IPS DF 6.9 (cell line): Measurements from ENCODE around the gene HYAL4.
"Not testable (repeated sequence)": the region's sequence is repeated elsewhere in the genome, so short reads cannot be mapped to it uniquely, and the experiment has no call there.

Experiments
- DNase-seq: peaks from one replicate; pipeline ENCODE4 v3.0.0-alpha.2; 2013; ENCODE audit warnings: low read depth, low spot score
- H3K27ac ChIP-seq: one replicate; pipeline ENCODE4 v1.5.1; 2013; ENCODE audit warnings: low read length, control low read depth
- H3K27me3 ChIP-seq: 2 replicates; pipeline ENCODE4 v1.6.1; 2013; ENCODE audit warnings: mild to moderate bottlenecking, low read length; ENCODE audit not compliant: control insufficient read depth, insufficient read depth
- H3K36me3 ChIP-seq: 2 replicates; pipeline ENCODE4 v1.6.1; 2013; ENCODE audit warnings: low read length; ENCODE audit not compliant: control insufficient read depth, insufficient read depth
- H3K4me1 ChIP-seq: 2 replicates; pipeline ENCODE4 v1.6.1; 2013; ENCODE audit warnings: low read length; ENCODE audit not compliant: control insufficient read depth, insufficient read depth
- H3K4me3 ChIP-seq: 2 replicates; pipeline ENCODE4 v1.5.1; 2013; ENCODE audit warnings: mild to moderate bottlenecking, low read length
- H3K9me3 ChIP-seq: 2 replicates; pipeline ENCODE4 v1.6.1; 2013; ENCODE audit warnings: low read length, inconsistent platforms; ENCODE audit not compliant: control insufficient read depth, insufficient read depth
- WGBS: extraction: QIAGEN DNeasy Blood & Tissue Kit; methylation state at CpG from one replicate; pipeline ENCODE4 v1.1.7; 2013; ENCODE audit warnings: mixed read lengths, missing lambda C conversion rate; ENCODE audit not compliant: insufficient read length, insufficient coverage; 5-methylcytosine and 5-hydroxymethylcytosine counted together

HYAL4 gene

DNA sequence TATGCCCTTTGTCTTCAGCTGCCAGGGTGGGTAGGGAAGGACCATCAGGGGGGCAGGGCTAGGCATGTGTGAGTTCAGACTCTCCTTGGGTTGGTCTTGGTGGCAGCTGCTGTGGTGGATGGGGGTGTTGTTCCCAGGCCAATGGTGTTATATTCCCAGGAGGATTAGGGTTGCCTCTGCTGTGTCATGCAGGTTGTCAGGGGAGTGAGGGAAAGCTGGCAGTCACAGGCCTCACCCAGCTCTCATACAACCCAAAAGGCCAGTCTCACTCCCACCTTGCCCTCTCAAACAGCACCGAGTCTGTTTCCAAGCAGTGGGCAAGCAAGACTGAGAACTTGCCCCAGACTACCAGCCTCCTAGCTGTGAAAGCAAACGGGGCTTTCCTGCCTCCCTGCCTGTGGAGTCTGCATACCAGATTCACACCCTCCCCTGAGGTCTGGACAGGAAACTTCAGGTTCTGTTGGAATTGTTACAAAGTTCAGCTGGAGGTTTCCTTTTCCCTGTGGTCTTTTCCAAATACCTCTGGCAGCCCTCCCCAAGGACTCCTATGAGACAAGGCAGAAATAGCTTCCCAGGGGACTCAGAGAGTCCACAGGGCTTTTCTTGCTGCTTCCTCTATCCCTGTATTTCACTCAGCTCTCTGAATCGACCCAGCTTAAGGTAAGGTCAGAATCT is 1.4 kb downstream of the HYAL4 start:
- no CpG with 5 or more reads among the region's 3 CpGs for WGBS
- no peak overlapping the region for H3K27ac ChIP-seq
- H3K27me3 ChIP-seq = no peaks in the 10 kb centered on the region
- no peaks in the 10 kb centered on the region for H3K36me3 ChIP-seq
- no peak overlapping the region for H3K4me3 ChIP-seq
- no peaks in the 10 kb centered on the region for H3K4me1 ChIP-seq
- DNase-seq = no peak
- no peaks in the 10 kb centered on the region for H3K9me3 ChIP-seq

DNA sequence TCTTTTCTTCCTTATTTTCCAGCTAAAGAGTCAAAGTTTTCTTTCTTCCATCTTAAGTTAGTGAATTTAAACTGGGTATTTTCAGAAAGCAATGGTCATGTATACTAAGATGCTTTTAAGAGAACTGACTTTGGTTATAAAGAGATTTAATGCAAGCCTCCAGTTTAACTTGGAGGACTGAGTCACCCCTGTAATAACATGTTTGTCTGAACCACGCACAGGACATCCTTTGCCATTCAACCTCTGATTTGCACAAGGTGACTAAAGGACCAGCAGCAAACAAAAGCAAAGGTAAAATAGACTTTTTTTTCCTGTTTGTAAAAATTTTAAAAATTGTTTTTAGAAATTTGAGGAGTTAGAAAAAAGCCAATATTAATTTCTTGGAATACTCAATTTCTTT is 2.9 kb downstream of the HYAL4 start:
- H3K27me3 ChIP-seq = no peaks in the 10 kb centered on the region
- H3K27ac ChIP-seq = no peak overlapping the region
- no peaks in the 10 kb centered on the region for H3K36me3 ChIP-seq
- H3K4me3 ChIP-seq = no peak overlapping the region
- H3K4me1 ChIP-seq = no peaks in the 10 kb centered on the region
- no CpG with 5 or more reads among the region's 1 CpG for WGBS
- DNase-seq = no peak
- no peaks in the 10 kb centered on the region for H3K9me3 ChIP-seq

DNA sequence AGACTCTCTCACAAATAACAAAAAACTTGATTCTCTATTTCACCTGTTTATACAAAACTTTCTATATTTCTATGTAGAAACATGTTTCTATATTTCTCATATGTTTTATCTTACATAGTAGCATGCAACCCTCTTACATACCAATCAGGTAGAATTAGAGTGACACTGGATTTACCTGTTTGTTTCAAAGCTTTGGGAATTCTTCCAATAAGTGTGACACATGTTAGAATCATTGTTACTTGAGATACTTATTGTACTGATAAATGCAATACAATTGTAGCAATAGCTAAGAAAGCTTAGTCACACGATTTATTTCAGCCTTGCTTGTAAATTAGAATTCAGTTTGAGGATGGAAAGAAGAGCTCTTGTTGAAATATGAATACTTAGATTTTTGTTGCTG is 4.9 kb downstream of the HYAL4 start:
- Histone ChIP-seq H3K36me3 (no peaks in the 10 kb centered on the region), H3K4me3 (no peak overlapping the region), H3K9me3 (no peaks in the 10 kb centered on the region), H3K4me1 (no peaks in the 10 kb centered on the region), H3K27me3 (no peaks in the 10 kb centered on the region), H3K27ac (no peak overlapping the region)
- no peak for DNase-seq
- no CpG with 5 or more reads among the region's 1 CpG for WGBS

DNA sequence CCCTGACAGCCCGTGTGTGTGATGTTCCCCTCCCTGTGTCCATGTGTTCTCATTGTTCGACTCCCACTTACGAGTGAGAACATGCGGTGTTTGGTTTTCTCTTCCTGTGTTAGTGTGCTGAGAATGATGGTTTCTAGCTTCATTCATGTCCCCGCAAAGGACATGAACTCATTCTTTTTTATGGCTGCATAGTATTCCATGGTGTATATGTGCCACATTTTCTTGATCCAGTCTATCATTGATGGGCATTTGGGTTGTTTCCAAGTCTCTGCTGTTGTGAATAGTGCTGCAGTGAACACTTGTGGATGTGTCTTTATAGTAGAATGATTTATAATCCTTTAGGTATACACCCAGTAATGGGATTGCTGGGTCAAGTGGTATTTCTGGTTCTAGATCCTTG is 6.4 kb downstream of the HYAL4 start:
- not testable (repeated sequence) for H3K36me3 ChIP-seq, H3K27ac ChIP-seq, DNase-seq, H3K9me3 ChIP-seq, H3K27me3 ChIP-seq, H3K4me1 ChIP-seq, H3K4me3 ChIP-seq
- no CpG with 5 or more reads among the region's 5 CpGs for WGBS

DNA sequence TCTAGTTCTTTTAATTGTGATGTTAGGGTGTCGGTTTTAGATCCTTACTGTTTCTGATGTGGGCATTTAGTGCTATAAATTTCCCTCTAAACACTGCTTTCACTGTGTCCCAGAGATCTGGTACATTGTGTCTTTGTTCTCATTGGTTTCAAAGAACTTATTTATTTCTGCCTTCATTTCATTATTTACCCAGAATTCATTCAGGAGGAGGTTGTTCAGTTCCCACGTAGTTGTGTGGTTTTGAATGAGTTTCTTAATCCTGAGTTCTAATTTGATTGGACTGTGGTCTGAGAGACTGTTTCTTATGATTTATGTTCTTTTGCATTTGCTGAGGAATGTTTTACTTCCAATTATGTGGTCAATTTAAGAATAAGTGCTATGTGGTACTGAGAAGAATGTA is 9.3 kb downstream of the HYAL4 start:
- no CpG with 5 or more reads among the region's 2 CpGs for WGBS
- H3K4me1 ChIP-seq, H3K9me3 ChIP-seq: not testable (repeated sequence)

DNA sequence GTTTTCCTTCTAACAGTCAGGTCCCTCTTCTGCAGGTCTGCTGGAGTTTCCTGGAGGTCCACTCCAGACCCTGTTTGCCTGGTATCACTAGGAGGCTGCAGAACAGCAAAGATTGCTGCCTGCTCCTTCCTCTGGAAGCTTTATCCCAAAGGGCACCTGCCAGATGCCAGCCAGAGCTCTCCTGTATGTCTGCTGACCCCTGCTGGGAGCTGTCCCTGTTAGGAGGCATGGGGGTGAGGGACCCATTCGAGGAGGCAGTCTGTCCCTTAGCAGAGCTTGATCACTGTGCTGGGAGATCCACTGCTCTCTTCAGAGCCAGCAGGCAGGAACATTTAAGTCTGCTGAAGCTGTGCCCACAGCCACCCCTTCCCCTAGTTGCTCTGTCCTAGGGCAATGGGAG is 11.5 kb downstream of the HYAL4 start:
- not testable (repeated sequence) for H3K4me1 ChIP-seq, H3K27me3 ChIP-seq, H3K27ac ChIP-seq, H3K36me3 ChIP-seq, H3K9me3 ChIP-seq, DNase-seq, H3K4me3 ChIP-seq
- no CpG with 5 or more reads among the region's 1 CpG for WGBS

More for the DNA sequence above, 9.3 kb downstream of the HYAL4 start:
- DNase-seq, H3K4me3 ChIP-seq, H3K27me3 ChIP-seq, H3K36me3 ChIP-seq, H3K27ac ChIP-seq: not testable (repeated sequence)

DNA sequence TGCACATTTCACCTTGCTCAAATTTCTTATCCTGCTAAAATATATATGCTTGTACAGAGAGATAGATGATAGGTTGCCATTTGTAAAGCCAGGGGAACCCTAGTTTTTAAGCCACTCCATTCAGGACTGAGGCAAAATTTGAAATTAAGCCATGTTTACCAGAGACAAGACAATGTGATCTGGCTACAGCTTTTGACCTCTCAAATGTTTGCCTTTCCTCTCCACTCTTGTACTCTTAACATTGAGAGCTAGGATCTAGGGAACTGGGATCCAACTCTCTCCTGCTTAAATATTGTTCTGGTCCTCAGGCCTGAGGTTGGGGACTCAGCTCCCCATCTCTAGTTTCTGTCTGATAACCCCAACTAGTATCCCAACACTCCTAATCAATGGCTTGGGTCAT is 15.9 kb downstream of the HYAL4 start:
- Histone ChIP-seq H3K4me3 (no peak overlapping the region), H3K27ac (no peak overlapping the region), H3K9me3 (no peaks in the 10 kb centered on the region), H3K27me3 (no peaks in the 10 kb centered on the region), H3K36me3 (no peaks in the 10 kb centered on the region), H3K4me1 (no peaks in the 10 kb centered on the region)
- no peak for DNase-seq

DNA sequence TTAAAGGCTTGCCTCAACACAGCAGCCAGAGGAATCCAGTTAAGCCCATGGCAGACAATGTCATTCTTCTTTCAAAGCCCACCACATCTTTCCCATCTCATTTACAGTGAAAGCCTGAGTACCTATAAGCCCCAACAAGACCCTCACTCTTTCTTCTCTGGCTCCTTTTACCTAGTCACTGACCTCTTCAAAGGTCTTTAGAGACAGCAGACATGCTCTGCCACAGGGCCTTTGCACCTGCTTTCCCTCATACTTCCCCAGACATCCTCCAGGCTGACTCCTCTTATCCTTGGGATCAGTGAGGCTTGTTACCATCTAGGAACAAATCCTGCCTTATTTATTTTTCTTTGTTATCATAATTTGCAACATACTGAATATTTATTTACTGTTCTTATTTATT is 17.8 kb downstream of the HYAL4 start:
- Histone ChIP-seq H3K27me3 (no peaks in the 10 kb centered on the region), H3K27ac (no peak overlapping the region), H3K36me3 (no peaks in the 10 kb centered on the region), H3K4me1 (no peaks in the 10 kb centered on the region), H3K4me3 (no peak overlapping the region), H3K9me3 (no peaks in the 10 kb centered on the region; the same call in 1 of the 2 replicates)
- DNase-seq = no peak

DNA sequence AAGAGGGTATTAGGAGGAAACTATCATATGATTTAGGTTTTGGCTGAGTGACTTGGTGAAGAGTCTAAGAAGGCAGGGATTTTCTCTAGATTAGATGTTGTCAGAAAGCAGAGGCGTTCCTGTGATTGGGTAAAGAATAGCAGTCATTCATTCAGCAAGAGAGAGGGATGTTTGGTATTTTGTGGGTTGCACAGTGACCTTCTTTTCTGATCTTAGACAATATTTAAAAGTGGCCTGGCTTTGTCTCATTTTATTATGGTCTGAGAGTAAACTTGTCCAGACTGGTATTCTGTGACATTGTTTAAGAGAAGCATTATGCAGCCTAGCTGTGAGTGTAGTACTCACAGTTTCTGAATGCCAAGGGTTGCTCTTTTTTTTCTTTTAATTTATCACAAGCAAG is 18.5 kb downstream of the HYAL4 start:
- Histone ChIP-seq H3K9me3 (no peaks in the 10 kb centered on the region; the same call in 1 of the 2 replicates), H3K4me3 (no peak overlapping the region), H3K27ac (no peak overlapping the region), H3K27me3 (no peaks in the 10 kb centered on the region), H3K4me1 (no peaks in the 10 kb centered on the region), H3K36me3 (no peaks in the 10 kb centered on the region)
- WGBS = no CpG with 5 or more reads among the region's 1 CpG
- DNase-seq = no peak

DNA sequence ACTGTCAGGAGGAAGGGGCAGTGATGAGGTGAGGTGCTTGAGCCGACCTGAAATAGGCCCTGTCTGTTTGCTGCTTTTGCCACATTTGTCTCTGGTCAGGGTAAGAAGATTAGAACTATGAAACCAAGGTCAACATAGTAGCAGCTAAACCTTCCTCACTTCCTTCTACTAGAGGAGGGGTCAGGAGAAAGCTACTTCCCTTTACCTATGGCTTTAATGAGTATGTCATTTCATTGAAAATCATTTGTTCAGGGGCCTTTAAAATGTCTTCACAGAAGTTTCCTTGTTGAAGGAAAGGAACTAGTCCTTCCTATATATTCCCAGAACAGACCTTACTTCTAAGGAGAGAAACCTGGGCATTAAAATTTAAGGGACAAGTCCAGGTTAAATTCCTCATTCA is 19.0 kb downstream of the HYAL4 start:
- no peak for DNase-seq
- no peak overlapping the region for H3K27ac ChIP-seq
- WGBS = no CpG with 5 or more reads among the region's 1 CpG

DNA sequence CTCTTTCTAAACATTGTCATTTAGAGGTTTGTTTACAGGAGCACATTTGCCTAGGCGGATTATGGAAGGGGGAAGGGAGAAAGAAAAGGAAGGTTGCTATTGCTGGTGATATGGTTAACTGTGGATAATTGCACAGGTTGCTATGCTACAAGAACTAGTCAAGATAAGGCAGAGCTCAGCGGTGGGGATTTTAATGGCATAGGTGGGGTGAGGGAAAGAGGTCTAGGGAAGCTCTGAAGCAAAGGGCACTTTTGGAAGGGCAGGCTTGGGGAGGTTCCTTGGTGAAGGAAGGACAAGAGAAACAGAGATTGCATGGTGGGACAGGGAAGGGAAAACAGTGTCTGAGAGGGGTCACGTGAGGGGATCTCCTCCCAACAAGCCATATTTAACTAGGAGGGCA is 19.5 kb downstream of the HYAL4 start:
- H3K9me3 ChIP-seq = no peaks in the 10 kb centered on the region; the same call in 1 of the 2 replicates
- H3K27me3 ChIP-seq = no peaks in the 10 kb centered on the region
- no peak overlapping the region for H3K4me3 ChIP-seq
- no peak for DNase-seq
- no peaks in the 10 kb centered on the region for H3K4me1 ChIP-seq
- H3K27ac ChIP-seq = no peak overlapping the region
- H3K36me3 ChIP-seq = no peaks in the 10 kb centered on the region
- WGBS = no CpG with 5 or more reads among the region's 3 CpGs

More for the DNA sequence above, 19.0 kb downstream of the HYAL4 start:
- Histone ChIP-seq H3K27me3 (no peaks in the 10 kb centered on the region), H3K4me3 (no peak overlapping the region), H3K9me3 (no peaks in the 10 kb centered on the region; the same call in 1 of the 2 replicates), H3K4me1 (no peaks in the 10 kb centered on the region), H3K36me3 (no peaks in the 10 kb centered on the region)
